ENCODE results near the gene DDX42.
A peak's percentile ranks its signal among the peaks of the same experiment; 100 is the strongest.

DDX42 gene

DNA sequence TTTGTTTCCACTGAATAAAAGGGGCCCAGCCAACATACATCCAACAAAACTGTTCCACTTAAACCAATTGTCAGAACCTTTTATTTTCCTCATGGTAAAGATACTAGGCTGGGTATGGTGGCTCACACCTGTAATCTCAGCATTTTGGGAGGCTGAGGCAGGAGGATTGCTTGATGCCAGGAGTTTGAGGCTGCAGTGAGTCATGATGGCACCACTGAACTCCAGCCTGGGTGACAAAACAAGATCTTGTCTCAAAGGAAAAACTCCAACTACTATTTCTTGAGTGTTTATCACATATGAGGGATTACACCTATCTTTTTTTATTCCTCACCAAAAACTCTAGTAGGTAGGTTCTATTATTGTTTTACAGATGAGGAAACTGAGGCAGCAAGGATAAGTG lies 48.6 kb downstream of the DDX42 start:
- DNase-seq: no peak

DNA sequence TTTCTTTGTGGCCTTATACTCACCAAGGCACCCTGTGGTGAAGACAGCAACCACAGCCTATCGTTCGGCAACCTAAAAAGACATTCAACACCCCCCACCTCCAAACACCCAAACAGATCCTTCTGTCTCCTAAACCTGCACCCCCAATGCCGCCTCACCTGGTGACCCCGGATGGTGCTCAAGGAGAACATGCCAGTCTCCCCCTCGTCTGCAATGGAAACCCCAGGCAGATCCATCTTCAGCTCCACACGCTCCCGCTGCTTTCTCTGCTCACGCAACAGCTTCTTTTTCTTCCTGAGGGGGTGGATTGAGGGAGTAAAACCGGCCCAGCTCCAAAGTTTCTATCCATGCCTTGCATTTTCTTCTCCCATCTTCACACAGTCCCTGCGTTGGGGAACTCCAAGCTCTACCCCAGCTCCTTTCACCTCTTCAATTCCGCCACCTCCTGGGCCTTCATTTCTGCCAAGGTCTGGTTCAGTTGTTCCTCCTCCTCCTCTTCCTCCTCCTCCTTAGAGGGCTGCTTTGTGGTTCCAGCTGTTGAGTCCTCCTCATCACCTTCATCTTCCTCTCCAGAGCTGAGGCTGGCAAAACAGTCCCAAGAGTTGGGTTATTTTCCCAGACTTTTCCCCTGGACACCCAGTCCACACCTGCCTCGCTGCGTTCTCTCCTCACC lies 49.8 kb downstream of the DDX42 start:
- no peak for DNase-seq

DNA sequence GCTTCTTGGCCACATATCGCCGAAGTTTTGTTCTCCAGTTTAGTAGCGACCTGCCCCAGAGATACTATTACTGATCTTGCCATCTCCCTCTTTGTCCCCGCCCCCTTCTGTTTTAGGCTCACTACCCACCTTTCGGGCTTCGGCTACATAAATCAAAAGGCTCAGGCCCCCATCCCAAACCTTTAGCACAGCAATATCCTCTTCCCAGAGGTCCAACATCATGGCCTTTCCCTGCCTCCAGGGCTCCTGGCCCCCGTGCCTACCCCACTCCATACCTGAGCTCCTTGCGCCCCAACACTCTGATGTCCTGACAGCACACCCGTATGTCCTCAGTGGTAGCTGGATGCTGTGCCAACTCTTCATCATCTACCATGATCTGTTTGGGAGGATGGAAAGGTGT lies 50.4 kb downstream of the DDX42 start:
- no peak for DNase-seq

DNA sequence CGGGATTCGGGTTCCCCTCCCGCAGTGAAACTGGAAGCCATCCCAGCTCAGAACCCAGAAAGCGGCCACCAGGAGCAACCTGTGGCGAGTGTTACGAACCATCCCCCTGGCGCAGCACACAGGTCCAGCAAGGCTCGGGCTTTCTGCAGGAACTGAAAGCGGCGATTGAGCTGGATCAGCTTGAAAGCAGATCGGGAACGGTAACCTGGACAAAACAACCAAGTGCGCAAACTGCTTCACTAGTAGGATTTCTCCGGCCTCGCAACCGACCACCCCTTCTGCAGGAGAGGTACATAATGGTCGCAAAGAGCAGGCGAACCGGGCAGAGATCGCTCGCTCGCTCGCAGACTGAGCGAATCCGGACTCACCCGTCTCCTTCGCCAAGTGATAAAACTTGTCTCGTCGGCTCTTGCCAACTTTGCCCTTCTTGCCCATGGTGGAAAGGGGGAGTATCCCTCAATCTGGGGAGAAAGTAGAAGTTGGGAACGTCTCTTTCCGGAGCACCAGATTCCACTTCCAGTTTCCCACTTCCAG lies 52.6 kb downstream of the DDX42 start:
- DNase-seq: no peak

DNA sequence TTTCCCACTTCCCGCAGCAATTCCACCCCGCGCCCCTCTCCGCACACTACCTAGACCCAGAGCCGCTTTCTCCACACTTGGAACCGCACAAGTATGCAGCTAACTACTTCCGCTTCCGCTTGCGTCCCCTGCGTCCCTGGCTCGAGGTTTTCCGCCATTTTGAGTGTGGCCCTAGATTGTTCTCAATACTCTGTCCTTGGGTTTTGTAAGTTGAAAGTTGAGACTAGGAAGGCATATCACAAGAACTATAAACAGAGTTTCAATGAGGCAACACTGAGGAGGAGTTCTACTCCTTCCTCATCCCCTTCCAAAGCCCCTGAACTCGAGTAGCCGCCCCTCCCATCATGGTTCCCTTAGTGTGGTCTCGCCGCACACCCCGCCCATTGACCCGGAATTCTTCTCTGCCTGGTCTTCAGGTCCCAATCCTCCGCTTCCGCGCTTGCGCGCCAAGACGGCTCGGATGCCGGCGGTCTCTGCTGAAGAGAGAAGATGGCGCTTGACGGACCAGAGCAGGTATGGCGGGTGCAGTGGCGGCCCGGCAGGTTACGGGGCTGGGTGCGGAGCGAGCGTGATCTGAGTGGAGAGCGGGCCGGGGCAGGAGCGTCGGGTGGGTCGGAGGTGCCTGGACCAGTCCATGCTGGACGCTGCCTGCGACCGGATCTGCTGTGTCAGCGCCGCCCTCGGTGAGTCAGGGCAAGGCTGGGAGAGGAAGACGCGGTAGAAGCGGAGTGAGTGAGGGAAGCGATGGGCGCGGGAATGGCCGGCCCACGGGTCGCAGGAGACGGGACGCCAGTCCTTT lies 53.2 kb downstream of the DDX42 start, which contains the start of the genes FTSJ3 and PSMC5:
TSS of gene FTSJ3 (minus strand) at position 662 of the 799 bp plus-strand sequence. CDS start 761 bp downstream, outside the sequence.
TSS of gene PSMC5 (plus strand) at position 430 of the 799 bp plus-strand sequence. CDS start at position 490, 60 bp downstream.
- DNase-seq: peak; percentile 80 to 99 (median 95)

DNA sequence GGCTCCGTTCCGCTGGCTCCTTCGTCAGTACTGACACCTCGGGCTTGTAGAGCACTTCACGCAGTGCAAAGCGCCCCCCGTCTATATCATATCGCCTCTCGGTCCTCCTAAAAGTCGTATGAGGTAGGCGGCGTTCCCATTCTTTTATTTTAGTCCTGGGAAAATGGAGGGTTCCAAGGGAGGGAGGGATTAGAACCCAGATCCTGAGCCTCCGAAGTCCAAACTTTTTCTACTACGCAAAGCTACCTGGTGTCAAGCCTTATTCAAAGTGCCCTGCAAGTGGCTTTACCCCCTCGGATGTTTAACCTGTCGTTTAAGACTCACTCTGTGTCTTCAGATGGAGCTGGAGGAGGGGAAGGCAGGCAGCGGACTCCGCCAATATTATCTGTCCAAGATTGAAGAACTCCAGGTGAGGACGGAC lies 53.8 kb downstream of the DDX42 start:
- peak in 1 of 56 donors; percentile 39 for DNase-seq

DNA sequence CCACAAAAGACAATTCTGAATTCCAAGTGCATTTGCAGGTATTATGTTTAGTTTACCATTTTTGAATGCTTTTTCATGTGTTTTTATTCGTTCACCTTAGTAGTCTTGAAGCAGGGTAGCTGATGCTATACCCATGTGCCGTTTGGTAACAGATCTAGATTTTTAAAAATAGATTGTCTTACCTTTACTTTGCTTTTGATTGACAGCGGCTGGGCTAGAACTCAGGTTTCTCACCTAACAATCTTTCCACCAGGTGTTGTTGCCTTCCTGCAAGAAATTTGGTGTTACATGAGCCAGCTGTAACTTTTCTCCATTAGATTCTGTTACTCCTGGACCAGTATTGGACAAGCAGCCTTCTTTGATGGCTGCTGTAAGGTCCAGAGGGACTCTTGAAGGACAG lies 55.0 kb downstream of the DDX42 start:
- no peak for DNase-seq

DNA sequence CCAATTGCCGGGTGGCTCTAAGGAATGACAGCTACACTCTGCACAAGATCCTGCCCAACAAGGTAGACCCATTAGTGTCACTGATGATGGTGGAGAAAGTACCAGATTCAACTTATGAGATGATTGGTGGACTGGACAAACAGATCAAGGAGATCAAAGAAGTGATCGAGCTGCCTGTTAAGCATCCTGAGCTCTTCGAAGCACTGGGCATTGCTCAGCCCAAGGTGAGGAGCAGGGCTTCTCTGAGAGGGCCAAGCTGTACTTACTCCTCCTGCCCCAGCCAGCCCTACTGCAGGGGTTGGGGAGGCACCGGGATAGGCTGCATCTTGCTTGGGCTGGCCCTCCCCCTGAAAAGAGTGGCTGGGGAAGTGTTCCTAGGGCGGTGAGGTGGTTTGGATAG lies 56.3 kb downstream of the DDX42 start:
- no peak for DNase-seq

DNA sequence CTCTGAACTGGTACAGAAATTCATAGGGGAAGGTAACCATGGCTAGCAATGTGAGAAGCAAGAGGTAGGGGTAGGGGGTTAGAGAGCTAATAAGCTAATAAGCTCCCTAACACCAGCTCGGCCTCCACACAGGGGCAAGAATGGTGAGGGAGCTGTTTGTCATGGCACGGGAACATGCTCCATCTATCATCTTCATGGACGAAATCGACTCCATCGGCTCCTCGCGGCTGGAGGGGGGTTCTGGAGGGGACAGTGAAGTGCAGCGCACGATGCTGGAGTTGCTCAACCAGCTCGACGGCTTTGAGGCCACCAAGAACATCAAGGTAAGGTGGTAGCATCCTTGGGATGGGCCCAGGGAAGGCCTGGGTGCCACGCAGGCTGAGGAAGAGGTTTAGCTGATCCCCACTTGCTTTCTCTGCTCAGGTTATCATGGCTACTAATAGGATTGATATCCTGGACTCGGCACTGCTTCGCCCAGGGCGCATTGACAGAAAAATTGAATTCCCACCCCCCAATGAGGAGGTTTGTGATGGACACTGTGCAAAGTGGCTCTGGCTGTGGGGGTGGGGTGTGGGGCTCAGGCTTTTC lies 57.0 kb downstream of the DDX42 start:
- DNase-seq: no peak

DNA sequence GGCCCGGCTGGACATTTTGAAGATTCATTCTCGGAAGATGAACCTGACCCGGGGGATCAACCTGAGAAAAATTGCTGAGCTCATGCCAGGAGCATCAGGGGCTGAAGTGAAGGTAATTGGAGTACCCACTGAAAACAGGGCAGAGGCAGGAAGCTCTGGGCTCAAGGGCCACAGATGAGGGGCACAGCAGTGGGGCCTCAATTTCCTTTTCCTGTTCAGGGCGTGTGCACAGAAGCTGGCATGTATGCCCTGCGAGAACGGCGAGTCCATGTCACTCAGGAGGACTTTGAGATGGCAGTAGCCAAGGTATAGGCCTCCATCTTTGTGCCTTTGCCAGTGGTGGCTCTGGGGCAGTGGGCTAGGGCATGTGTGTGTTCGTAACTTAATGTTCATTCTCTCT lies 57.5 kb downstream of the DDX42 start:
- no peak for DNase-seq

DNA sequence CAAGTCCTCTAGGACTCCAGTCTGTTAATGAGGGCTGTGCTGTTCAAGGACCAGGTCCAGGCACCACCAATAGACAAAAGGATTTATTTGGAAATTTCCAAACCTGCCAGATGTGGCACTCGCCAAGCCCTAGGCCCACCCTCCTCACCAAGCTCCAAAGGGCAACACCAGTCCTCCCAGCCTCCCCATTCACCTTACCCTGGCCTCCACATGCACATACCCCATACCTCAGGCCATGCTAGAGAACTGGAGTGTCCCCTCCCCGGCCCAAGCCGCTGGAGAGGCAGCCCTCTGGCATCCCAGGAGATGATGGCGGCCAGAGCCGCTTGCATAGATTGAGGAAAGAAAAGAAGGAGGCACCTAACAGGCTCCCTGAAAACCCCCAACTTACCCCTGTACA lies 58.0 kb downstream of the DDX42 start:
- DNase-seq: no peak

DNA sequence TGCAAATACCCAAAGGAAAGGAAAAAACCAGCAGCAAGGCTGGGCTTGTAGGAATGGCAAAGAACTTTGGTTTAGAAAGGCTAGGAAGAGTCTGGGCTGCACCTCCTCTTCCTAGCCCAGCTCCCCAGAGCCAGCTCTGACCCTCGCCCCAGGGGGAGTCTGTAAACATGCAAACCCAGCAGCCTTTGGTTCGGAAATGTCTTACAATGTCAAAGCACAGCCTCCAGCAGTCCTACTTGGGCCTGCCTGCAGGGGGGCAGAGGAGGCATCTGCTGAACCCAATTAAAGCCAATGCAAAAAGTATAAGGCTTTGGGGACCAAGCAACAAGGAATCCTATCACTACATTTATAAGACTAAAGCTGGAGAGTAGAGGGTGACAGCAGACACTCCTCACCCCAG lies 58.5 kb downstream of the DDX42 start:
- DNase-seq: no peak

DNA sequence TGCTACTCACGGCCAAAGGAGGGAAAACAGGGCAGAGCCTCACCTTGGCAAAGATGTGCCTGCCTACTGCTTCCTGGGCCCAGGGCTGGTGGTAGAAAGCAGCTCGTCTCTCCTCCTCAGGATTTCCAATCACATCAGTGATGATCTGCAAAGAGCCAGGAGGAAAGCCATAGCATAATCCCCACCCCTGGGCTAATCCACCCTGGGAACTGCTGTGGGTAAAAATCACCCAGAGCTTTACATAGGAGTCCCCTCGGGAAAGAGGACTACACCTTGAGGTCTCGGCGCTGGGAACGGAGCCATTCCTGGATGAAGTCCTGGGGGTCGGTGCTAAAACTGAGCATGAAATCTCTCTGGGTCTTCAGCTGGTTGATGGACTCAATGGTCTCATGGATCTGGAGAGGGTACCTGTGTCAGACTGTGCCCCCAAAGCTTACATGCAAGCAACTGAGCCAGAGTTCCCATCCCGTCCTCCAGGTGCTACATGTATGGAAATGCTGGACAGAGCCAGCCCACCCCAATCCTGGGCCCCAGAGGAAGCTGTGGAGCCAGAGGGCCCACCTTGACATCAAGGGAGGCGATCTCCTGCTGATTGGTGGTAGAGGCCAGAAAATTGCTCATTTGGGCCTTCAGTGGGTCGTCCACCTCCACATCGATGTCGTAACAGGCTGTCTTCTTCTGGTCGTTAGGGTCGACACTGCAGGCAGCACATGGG lies 59.2 kb downstream of the DDX42 start:
- no peak for DNase-seq

DNA sequence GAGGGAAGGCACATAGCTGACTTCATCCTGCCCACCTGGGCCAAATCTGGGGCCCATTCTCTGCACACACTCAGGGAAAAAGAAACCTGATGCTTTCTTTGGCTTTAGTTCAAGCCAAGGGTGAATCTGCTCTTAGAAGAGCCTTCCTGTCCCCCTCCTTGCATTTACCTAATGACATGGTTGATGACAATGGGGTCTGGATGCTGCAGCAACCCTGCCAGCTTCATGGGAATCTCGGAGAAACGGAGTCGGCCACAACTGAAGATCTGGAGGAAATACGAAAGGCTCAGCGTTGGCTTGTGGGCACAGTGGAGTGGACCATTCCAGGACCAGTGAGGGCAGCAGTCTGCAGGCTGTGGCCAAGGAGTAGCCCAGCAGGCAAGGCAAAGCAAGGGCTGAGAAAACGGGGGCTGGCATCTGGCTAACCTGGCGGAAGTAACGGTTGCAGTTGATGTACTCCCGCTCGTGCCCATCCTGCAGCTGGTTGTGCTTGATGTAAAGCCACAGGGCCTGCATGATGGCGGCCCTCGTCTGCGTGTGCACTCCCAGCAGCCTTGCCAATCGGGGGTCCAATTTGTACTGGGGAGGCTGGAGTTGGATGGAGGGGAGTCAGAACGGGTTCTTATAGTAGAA lies 59.9 kb downstream of the DDX42 start:
- DNase-seq: no peak

DNA sequence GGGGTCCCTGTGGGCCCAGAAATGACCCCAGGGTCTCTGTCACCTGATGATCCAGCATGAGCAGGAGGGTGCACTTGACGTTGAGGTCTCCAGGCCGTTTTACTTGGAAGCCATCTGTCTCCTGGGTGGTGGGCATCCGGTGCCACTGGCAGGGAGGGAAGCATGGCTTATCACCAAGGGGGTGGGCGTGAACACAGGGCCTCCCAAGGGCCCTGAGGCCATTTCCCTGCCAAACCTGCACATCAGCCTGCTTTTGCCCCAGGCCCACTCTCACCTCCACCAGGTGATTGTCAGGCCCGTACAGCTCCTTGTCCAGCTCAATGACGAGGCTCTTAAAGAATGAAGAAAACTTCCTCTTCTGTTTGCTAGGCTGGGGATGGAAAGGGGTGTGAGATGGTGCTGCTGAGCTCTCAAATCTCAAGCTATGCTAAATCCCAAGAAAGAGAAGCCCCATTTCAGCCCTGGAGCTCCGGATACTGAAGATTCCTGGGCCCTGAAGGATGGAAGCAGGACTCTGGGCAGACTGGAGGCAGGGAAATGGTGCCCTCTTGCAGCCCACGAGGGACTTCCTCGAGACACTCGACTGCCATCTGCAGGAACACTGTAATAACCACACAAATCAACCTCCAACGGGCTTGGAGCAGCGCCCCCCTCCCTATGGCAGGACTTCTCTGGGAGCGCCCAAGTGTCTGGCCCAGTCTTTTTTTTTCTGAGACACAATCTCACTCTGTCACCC lies 60.6 kb downstream of the DDX42 start:
- peak in 38 of 56 donors; percentile 11 to 71 (median 34) for DNase-seq

DNA sequence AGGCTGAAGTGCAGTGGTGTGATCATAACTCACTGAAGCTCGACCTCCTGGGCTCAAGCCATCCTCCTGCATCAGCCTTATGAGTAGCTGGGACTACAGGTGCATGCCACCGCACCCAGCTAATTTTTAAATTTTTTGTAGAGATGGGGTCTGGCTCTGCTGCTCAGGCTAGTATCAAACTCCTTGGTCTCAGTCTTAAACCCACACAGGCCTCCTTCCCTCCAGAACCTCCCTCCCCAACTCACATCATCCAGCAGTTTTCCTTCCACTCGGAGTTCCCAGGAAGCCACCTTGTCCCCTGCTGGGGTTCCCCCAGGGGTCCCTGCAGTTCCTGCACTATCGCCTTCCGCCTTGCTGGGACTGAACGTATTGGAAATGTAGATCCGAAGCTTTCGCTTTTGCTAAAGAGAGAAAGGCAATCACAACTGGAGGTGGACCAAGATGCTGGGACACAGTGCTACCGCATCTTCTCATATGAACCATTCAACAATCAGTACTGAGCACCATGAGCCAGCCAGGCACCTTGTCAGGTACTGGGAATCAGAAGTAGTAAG lies 61.3 kb downstream of the DDX42 start:
- DNase-seq: no peak

DNA sequence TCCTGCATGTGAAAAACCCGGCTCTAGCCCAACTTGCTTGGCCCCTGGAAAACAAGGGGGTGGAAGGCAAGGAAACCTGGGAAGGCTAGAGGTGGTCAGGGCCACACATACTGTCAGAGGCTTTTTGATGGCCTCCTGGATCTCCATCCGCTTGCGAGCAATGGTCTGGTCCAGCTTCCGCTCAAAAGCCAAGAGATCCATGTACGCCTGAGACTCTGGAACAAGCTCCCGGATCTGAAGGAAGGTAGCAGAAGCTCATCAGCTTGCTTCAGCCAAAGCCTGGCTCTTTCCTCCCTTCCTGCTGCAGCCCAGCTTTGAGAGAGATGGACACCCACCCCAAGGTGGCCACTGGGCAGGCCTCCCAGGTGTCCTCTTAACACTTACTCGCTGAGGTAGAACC lies 62.8 kb downstream of the DDX42 start:
- DNase-seq: no peak

DNA sequence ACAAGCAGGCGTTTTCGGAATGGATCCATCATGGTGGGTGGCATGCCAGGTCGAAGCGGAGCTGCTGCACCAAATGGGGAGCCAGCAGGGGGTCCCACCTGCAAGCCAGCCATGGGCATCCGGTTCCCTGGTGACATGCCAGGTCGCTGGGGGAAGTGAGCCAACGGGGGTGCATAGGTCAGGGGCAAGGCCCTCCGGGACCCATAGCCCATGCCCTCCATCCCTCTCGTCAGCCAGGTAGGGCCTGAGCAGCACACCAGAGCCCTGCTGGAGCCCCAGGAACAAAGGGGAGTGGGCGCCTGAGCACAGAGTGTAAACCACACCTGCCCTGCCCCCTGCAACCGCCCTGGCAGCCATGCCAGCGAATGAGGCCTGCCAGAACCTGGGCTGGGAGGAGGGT lies 63.5 kb downstream of the DDX42 start:
- no peak for DNase-seq

DNA sequence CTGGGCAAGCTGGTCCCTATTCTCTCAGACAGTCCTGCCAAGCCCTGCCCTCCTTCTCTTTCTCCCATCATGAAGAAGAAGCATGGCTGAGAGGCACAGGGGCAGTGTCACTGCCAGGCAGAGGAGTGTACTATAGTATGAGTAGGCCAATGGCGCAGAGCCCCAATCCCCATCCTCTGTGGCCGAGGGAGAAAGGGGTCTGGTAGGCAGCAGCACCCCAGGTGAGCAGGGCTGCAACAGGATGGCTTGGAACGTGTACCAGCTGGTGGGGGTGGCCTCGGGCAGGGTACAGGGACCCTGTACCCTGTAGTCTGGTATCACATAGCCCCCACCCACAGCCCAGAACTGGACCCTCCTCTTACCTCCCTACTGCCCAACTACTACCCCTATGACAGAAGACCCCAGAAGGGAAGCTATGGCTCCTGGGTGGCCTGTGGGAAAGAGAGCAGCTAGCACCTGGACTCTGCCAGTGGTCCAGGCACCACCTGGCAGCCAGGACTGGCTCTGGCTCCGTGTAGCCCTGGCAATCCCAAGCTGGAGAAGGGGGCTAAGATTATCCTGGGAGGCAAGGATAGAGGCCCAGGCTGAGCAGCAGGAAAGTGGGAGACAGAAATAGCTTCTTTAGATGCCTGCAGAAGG lies 64.1 kb downstream of the DDX42 start:
- DNase-seq: no peak

Data from nucleus accumbens (tissue), 56 donors.